ENCODE data around the gene PLXDC2. TPM values are rescaled to one million over a fixed set of nuclear protein-coding genes. Genes with fewer than 3 reads are reported as not detected.

The PLXDC2 gene
- total RNA-seq, 1 donor from 2014 or later = 73.1 TPM

GRCh38 chr10:19961076-19962053 is 145.1 kb downstream of the PLXDC2 start:
- no peaks in the 10 kb centered on the region for H3K4me1 Mint-ChIP-seq (ENCODE audit: unreplicated experiment)

DNA sequence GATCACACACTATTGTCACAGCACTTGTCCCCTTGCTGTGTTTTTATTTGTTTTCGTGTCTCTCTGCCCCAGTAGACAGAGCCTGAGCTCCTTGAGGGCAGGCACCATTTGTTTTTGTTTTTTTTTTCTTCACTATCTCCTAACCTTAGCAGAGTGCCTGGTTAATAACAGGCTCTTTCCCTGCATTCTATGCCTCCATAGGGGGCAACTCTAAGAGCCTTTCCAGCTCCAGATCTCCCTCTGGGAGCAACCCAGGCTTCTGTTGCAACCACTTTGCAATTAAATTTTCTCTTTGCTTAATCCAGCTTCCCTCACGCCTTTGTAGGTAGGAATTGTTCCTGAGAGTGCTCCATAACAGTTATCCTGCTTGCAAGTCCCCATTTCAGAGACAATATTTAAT is 148.4 kb downstream of the PLXDC2 start:
- DNase-seq (ENCODE audit: low spot score) = no peak
- TF ChIP-seq, protein P1, sequence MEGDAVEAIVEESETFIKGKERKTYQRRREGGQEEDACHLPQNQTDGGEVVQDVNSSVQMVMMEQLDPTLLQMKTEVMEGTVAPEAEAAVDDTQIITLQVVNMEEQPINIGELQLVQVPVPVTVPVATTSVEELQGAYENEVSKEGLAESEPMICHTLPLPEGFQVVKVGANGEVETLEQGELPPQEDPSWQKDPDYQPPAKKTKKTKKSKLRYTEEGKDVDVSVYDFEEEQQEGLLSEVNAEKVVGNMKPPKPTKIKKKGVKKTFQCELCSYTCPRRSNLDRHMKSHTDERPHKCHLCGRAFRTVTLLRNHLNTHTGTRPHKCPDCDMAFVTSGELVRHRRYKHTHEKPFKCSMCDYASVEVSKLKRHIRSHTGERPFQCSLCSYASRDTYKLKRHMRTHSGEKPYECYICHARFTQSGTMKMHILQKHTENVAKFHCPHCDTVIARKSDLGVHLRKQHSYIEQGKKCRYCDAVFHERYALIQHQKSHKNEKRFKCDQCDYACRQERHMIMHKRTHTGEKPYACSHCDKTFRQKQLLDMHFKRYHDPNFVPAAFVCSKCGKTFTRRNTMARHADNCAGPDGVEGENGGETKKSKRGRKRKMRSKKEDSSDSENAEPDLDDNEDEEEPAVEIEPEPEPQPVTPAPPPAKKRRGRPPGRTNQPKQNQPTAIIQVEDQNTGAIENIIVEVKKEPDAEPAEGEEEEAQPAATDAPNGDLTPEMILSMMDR (IDR thresholded peaks at IDR 0.05; ENCODE audit: unreplicated experiment) = no peak
- peaks cover 2% of the 10 kb centered on the region for H3K27me3 Mint-ChIP-seq (ENCODE audit: unreplicated experiment)
- no peak overlapping the region for H3K4me3 Mint-ChIP-seq (ENCODE audit: unreplicated experiment)
- no peak overlapping the region for H3K27ac Mint-ChIP-seq (ENCODE audit: unreplicated experiment)
- H3K36me3 Mint-ChIP-seq (ENCODE audit: low read depth, unreplicated experiment) = no peaks in the 10 kb centered on the region
- H3K4me1 Mint-ChIP-seq (ENCODE audit: unreplicated experiment) = peaks cover 4% of the 10 kb centered on the region
- no peaks in the 10 kb centered on the region for H3K9me3 Mint-ChIP-seq (ENCODE audit: unreplicated experiment)

More at GRCh38 chr10:19961076-19962053, 145.1 kb downstream of the PLXDC2 start:
- TF ChIP-seq, protein P1 (IDR thresholded peaks at IDR 0.05; ENCODE audit: unreplicated experiment) = no peak
- no peak overlapping the region for H3K27ac Mint-ChIP-seq (ENCODE audit: unreplicated experiment)
- H3K4me3 Mint-ChIP-seq (ENCODE audit: unreplicated experiment) = no peak overlapping the region
- no peaks in the 10 kb centered on the region for H3K9me3 Mint-ChIP-seq (ENCODE audit: unreplicated experiment)
- H3K27me3 Mint-ChIP-seq (ENCODE audit: unreplicated experiment) = peaks cover 2% of the 10 kb centered on the region
- no peaks in the 10 kb centered on the region for H3K36me3 Mint-ChIP-seq (ENCODE audit: low read depth, unreplicated experiment)
- no peak for DNase-seq (ENCODE audit: low spot score)

GRCh38 chr10:19966751-19967150 is 150.5 kb downstream of the PLXDC2 start:
- Mint-ChIP-seq H3K27ac (ENCODE audit: unreplicated experiment) (peak overlapping the region; percentile 21), H3K4me1 (ENCODE audit: unreplicated experiment) (peaks cover 4% of the 10 kb centered on the region), H3K27me3 (ENCODE audit: unreplicated experiment) (peaks cover 2% of the 10 kb centered on the region), H3K9me3 (ENCODE audit: unreplicated experiment) (no peaks in the 10 kb centered on the region), H3K36me3 (ENCODE audit: low read depth, unreplicated experiment) (no peaks in the 10 kb centered on the region), H3K4me3 (ENCODE audit: unreplicated experiment) (no peak overlapping the region)
- DNase-seq (ENCODE audit: low spot score) = peak; percentile 18
- TF ChIP-seq, protein P1 (IDR thresholded peaks at IDR 0.05; ENCODE audit: unreplicated experiment) = no peak

- Mint-ChIP-seq H3K4me1 (ENCODE audit: unreplicated experiment) (peaks cover 4% of the 10 kb centered on the region), H3K9me3 (ENCODE audit: unreplicated experiment) (no peaks in the 10 kb centered on the region), H3K36me3 (ENCODE audit: low read depth, unreplicated experiment) (no peaks in the 10 kb centered on the region), H3K4me3 (ENCODE audit: unreplicated experiment) (no peak overlapping the region), H3K27ac (ENCODE audit: unreplicated experiment) (no peak overlapping the region), H3K27me3 (ENCODE audit: unreplicated experiment) (no peaks in the 10 kb centered on the region)
- DNase-seq (ENCODE audit: low spot score) = no peak
- TF ChIP-seq, protein P1 (IDR thresholded peaks at IDR 0.05; ENCODE audit: unreplicated experiment) = no peak
Observed at GRCh38 chr10:19967981-19968380, 151.7 kb downstream of the PLXDC2 start.

- H3K4me1 Mint-ChIP-seq (ENCODE audit: unreplicated experiment) = peaks cover 4% of the 10 kb centered on the region
Observed at GRCh38 chr10:19968745-19969144, 152.5 kb downstream of the PLXDC2 start.

More at GRCh38 chr10:19968745-19969144, 152.5 kb downstream of the PLXDC2 start:
- TF ChIP-seq, protein P1 (IDR thresholded peaks at IDR 0.05; ENCODE audit: unreplicated experiment) = no peak
- Mint-ChIP-seq H3K27me3 (ENCODE audit: unreplicated experiment) (no peaks in the 10 kb centered on the region), H3K36me3 (ENCODE audit: low read depth, unreplicated experiment) (no peaks in the 10 kb centered on the region), H3K4me3 (ENCODE audit: unreplicated experiment) (no peak overlapping the region), H3K9me3 (ENCODE audit: unreplicated experiment) (no peaks in the 10 kb centered on the region), H3K27ac (ENCODE audit: unreplicated experiment) (no peak overlapping the region)
- no peak for DNase-seq (ENCODE audit: low spot score)

Measured in endothelial cell (in vitro differentiated cells).